Embryonic facial prominence (tissue), 1 donor: ENCODE measurements around the gene MYEOV.
A peak's percentile ranks its signal among the peaks of the same experiment; 100 is the strongest.

Experiments
- DNase-seq: peaks from one replicate; pipeline ENCODE4 v3.0.0-alpha.2; 2016; ENCODE audit errors: extremely low spot score

Gene MYEOV

DNA sequence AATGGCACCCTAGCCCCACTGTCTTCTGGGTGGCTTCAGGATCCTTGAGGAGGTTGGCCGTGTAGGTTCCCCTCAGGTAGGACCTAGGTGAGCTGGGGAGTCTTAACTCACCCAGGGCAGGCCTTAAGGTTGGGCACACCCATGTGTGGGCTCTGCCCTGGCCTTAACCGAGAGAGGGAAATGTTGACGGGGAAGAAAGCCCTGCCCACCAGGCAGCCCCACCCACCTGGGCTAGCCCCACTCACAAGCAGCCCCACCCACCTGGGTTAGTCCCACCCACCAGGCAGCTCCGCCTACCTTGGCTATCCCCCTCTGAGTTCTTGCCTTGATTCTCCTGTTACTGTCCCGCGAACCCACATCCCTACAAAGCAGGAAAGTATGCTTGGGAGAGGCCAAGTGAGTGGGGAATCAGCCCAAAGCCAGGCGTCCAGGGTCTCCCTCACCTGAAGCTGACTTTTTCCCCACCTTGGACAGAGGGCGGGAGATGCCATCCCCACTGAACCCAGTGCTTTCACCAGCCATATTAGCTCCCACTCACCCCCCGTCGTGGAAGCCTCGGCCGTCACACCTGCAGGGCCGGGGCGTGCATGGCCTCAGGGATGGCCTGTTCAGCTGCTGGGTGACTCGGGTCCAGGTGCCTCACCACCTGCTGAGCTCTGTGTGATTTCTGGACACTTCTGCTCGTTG lies at the start of gene MYEOV:
Gene MYEOV (plus strand): TSS at position 337 of the 687 bp plus-strand sequence. CDS start 1,200 bp downstream, outside the sequence.
- no peak for DNase-seq

DNA sequence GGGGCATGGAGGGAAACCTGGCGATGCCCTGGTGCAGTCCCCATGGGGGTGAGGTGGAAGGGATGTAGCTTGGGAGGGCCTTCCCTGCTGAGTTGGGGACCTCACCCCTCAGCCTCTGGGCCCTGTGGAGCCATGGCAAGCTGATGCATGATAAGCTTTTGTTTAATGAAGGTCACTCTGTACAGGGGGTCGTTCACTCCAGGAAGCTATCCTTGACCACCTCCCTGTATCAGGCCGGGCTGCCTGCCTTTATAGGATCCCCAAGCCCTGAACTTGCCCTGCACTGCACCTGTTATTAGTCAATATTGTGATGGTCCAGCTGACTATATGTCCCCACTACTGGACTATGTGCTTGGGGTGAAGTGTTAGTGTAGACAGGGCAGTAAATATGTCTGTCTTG lies 49.7 kb upstream of the MYEOV start:
- DNase-seq = no peak

DNA sequence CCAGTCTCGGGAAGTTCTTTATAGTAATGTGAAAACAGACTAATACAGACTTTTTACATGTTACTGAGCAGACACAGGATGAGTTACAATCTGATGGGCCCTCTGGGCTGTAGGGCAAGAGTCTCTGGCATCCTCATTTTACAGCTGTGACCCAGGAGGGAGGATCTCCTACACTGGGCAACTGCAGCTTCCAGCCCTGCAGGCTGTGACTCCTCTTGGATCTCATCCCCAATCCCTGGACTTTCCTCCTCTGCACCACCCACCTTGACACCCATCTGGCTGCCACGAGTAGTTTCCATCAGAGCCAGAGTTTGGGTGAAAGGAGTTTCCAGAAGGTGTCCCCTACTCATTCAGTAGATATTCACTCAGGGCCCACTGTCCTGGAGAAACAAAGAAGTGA lies 48.9 kb upstream of the MYEOV start:
- DNase-seq = no peak

DNA sequence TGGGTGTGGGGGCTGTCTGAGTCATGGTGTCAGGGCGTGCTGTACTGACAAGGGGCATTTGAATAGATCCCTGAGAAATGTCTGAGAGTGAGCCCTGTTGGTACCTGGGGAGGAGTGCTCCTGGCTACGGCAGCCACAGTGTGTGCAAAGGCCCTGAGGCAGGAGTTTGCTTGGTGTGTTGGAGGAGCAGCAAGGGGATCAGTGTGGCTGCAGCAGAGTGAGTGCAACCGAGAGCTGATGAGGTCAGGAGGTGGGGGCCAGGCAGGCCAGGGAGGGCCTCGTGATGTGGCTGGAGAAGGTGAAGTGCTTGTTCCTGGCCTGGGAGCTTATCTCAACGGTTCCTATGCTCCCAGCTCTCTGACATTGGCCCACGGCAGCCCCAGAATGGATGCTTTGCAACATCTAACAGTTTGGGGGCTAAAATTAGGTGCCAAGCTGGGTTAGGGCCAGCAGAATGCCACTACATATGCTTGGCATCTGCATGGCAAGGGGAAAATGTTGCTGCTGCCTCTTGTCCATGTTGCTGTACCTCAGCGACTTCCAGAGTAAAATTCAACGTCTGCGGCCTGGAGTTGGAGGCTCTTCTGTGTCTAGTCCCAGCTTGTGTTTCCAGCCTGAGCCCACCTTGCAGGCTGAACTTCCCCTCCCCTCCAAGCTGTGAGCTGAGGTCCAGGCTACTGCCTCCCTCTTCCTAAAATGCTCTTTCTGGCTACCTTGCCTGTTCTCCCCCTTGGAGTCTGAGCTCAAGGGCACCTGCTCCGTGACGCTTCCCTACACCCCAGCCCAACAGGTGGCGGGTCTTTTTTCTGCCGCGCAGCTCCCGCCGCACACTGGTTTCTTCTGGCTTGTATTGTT lies 48.2 kb upstream of the MYEOV start:
- DNase-seq = no peak

DNA sequence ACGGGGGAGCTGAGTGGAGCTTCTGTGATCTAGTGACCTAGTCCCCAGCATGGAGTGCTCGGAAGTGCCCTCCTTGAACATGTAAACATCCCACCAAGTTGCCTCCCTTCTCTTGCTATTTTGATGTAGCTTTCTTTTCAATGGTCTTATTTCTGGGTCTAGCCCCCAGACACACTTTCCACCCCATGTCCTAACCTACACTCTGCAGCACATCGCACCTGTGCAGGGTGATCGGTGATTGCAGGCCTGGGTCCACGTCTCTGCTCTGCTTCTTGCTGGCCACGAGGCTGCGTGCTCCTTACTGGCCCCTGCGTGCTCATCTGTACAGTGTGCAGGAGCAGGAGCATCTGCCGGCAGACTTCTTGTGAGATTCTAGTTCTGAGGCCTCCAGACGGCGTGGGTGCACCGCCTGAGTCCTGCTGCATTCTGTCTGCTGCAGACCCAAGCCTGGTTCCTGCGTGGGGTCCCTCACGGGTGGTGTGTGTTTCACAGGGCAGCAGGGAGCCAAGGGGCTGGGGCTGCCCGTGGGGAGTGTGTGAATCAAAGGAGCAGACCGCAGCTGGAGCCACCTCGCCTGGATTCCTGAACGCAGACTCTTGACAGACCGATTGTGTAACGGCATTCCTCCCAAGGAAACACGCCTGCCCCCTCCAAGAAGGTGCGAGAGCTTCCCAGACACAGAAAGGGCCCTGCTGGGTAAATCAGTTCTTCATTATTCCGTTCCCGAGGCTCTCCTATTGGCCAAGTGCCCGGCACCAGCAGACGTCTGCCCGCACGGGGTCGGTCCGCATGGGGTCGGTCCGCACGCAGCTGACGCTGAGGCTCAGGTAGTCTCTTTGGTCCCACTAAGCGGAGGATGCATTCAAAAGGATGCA lies 44.4 kb upstream of the MYEOV start:
- peak; percentile 12 for DNase-seq

GRCh38 chr11:69250186-69251056 lies 43.5 kb upstream of the MYEOV start:
- DNase-seq = no peak

GRCh38 chr11:69251057-69251393 lies 42.9 kb upstream of the MYEOV start:
- no peak for DNase-seq

DNA sequence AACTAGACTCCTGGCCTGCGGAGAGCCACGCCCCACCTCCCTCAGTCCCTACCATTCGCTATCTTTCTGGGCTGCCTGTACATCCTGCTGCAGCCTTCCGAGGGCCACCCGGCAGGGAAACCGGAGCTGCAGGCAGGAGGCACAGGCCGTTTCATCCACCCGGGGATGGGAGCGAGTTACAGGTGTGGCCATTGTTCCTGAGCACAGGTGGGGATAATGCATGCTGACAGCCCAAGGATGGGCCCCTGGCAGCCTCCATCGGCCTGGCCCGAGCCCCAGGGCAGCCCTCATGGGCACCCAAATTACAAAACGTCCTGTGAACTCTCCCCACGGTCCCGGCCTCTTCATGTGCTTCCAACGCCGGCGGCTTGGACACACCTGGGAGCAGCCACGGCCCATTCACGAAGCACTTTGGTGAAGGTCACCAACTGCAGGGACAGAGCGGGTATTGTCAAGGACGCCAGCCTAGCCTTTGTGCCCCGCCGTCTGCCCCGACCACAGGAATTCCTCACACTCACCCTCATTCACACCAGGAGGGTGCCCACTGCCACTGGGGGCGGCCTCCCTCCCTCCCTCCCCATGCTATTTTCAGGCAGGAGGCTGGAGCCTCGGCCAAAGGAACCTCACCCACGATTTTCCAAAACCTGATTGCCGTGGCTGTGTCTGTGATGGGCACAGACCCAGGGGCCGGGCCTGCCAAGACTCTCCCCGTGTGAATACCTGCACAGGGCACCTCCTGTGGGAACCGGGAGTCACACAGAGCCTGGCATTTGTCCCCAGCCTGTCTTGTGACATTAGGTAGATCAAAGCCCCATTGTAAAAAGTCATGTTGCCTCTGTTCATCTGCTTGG lies 42.1 kb upstream of the MYEOV start:
- DNase-seq = no peak

- no peak for DNase-seq
Observed at GRCh38 chr11:69252490-69252837, 41.5 kb upstream of the MYEOV start.

DNA sequence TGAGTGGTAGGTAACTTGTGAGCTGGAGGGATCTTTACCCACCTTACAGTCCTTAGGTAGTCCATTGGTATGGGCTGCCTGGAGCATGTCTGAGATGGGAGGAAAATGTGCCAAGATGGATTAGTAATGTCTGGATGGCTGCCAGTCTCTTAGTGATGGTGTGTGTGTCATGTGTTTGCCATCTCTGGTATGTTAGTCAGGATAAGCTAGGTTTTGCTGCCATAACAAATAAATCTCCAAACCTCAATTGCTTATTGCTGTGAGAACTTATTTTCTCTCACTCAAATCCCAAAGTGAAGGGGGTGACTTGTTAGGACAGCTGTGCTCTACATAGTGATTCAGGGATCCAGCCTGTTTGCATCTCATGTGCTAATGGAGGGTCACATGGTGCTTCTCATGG lies 40.9 kb upstream of the MYEOV start:
- DNase-seq = no peak

DNA sequence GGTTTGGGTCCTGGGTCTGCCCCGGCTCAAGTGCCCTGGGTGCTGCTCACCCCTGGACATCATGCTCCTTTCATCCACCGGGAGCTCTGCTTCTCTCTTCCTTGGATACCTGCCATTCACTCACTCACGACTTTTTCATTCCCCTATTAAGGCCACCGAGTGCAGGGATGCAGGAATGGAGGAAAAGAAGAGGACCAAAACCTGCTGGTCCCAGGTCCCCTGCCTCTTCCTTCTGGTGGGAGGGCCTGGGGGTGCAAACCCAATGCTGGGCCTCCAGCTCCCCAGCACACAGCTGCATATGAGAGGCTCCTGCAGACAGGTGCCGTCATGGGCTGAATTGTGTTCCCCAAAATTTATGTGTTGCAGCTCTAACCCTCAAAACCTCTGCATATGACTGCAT lies 36.8 kb upstream of the MYEOV start:
- DNase-seq = no peak

DNA sequence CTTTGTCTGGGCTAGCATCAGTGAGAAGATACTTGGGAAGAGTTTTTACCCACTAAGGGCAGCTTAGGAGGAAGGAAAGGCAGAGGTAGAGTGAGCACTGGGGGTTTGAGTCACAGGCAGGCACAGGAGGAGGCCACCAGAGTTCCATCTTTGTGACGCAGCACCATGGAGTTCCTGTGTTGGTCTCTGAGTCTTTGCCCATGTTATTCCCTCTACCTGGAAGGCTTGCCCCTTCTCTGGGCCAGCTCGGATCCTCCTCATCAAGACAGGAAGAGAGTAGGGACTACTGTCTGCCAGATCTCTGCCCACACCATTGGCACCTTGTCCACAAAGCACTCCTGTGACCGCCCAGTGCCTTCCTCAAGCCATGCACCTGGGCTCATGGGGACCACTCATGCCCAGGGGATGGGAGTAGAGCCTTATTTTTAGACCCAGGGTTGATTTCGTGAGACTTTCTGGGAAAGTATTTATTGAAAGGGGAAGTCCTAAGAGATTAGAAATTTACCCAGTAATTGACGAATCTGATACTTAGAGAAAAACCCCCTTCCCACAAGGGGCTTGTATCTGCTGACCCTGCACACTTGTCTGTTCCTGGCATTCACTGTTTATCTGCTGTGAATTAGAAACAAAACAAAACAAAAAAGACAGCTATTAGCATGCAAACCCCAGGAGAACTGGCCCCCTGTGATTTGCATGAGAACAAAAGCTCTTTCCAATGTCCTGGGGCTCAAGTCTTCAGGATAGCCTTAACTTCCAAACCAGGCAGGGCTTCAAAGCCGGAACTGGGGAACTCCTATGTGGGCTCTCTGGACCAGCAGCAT lies 35.9 kb upstream of the MYEOV start:
- no peak for DNase-seq

DNA sequence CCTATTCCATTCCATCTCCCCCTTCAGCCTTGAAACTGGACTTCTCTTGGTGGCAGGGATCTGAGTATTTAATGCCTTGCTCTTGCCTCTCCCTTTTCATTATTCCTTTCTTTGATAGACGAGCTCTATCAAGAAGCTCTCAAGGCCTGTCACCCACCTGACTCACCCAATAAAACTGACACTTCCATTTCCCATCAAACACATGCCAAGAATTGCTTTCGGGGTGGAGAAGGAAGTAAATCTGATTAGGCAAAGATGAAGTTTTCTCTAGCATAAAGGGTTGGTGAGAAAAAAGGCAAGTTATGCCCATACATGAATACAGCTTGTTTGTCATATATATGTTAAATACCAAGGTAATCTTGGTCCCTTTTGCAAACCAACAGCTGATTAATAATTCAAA lies 34.9 kb upstream of the MYEOV start:
- DNase-seq = no peak

DNA sequence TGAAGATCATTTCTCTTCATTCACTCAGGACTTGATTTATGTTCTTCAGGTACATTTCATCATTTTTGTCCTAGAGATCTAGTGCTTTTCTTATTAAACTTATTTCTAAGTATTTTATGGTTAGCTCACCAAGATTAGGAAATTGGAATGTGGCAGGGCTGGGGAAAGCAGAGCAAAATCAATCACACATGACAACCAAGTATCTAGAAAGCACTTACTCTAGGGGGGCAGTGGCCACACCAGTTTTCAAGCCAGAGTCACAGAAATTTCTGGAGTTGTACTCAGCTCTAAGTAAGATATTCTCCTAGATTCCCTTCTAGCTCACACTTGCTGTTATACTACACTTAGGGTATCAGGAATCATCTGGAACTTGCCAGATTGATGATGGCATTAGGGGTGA lies 33.3 kb upstream of the MYEOV start:
- no peak for DNase-seq

- no peak for DNase-seq
Observed at GRCh38 chr11:69261116-69261515, 32.8 kb upstream of the MYEOV start.

- no peak for DNase-seq
Observed at GRCh38 chr11:69262918-69263735, 30.8 kb upstream of the MYEOV start.

- DNase-seq = no peak
Observed at GRCh38 chr11:69263736-69264052, 30.3 kb upstream of the MYEOV start.

DNA sequence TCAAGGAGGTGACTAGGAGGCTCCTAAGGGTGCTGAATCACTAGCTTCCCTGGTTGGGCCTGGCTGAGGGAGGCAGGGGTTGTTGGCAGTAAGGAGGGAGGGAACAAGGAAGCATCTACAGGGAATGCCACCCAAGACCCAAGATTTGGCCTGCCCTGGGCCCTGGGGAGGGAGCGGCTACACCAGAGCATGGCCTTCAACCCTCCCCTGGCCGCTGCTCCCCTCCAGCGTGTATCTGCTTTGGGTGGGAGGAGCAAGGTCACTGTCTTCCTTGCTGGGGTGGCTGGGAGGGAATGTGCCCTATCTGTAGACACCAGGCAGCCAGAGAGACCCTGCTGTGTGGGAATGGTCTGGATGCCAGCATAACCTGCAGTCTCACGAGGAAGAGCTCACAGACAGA lies 29.5 kb upstream of the MYEOV start:
- DNase-seq = no peak

DNA sequence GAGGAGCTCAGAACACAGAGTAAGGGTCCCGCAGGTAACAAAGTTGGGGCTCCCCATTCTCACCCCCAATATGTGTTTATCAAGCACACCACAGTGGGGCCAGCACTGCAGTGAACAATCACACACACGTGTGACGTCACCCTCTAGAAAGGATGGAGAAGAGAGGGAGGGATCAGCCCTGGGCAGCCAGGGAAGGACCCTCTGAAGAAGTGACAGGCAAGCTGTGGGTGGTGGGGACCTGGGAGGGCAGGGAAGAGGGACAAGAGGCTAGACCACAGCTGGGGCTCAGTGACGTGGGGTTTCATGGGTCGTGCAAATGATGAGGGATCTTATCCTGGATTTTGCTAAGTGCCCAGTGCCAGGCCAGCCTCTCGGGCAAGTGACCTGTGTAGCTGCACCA lies 28.7 kb upstream of the MYEOV start:
- no peak for DNase-seq
